Keratinocyte (primary cell): ENCODE measurements around the gene WDR27.

Experiments used
- CTCF ChIP-seq, 3 experiments: IDR thresholded peaks in 1 of 3; conservative IDR thresholded peaks in 1 of 3; optimal IDR thresholded peaks in 1 of 3; 2 replicates in 2 of 3; 3 replicates in 1 of 3; pipeline versions ENCODE3 to v1.5.1; 2011; ENCODE audit warnings: low read length in 3 of 3, mild to moderate bottlenecking in 3 of 3, moderate library complexity in 2 of 3, control low read depth in 1 of 3, inconsistent platforms in 1 of 3; ENCODE audit not compliant: insufficient read depth in 2 of 3; ENCODE audit errors: extremely low read depth in 1 of 3
- EZH2 ChIP-seq: IDR thresholded peaks from one replicate; pipeline ENCODE4 v1.6.1; 2012; ENCODE audit warnings: inconsistent platforms, mild to moderate bottlenecking, low read length, moderate library complexity

GRCh38 chr6:169474362-169474761 is 227.5 kb downstream of the WDR27 start:
- TF ChIP-seq CTCF (optimal IDR thresholded peaks at IDR 0.05 in 1 of 3, IDR thresholded peaks at IDR 0.05 in 1 of 3, conservative IDR thresholded peaks at IDR 0.05 in 1 of 3; ENCODE audit: extremely low read depth in 1 of 3, insufficient read depth in 2 of 3, low read length in 3 of 3) = no peak
- no peak for TF ChIP-seq EZH2
